H1 (cell line): Measurements from ENCODE around the gene SCYL2.

Source experiments
- ATF3 ChIP-seq: IDR thresholded peaks from 2 replicates; pipeline ENCODE4 v1.6.1; 2011; ENCODE audit warnings: low read depth, mild to moderate bottlenecking, low read length; ENCODE audit not compliant: insufficient read depth
- BCL11A ChIP-seq, 2 experiments: IDR thresholded peaks; one replicate each; pipeline ENCODE4 v1.6.1; 2011; ENCODE audit warnings: low read depth in 2 of 2, low read length in 2 of 2, mild to moderate bottlenecking in 2 of 2
- CEBPB ChIP-seq: IDR thresholded peaks from 2 replicates; pipeline ENCODE4 v1.6.1; 2012; ENCODE audit warnings: low read depth, low read length
- CTCF ChIP-seq, 3 experiments: IDR thresholded peaks; 1 replicate in 2 of 3; 2 replicates in 1 of 3; pipeline versions ENCODE4 v1.5.1 to v1.6.1; 2011; ENCODE audit warnings: low read length in 3 of 3, mild to moderate bottlenecking in 3 of 3, inconsistent platforms in 2 of 3, low read depth in 1 of 3, moderate library complexity in 1 of 3; ENCODE audit not compliant: insufficient read depth in 1 of 3; ENCODE audit errors: control extremely low read depth in 1 of 3
- EZH2 ChIP-seq: fragments of 200-600 bp; sonication (generic); IDR thresholded peaks from 2 replicates; pipeline ENCODE4 v1.7.1; 2012; ENCODE audit warnings: low read depth, mild to moderate bottlenecking, moderate library complexity, low read length, inconsistent platforms; ENCODE audit not compliant: severe bottlenecking
- NRF1 ChIP-seq: IDR thresholded peaks from 2 replicates; pipeline ENCODE4 v1.6.1; 2011; ENCODE audit warnings: mild to moderate bottlenecking, low read depth, low read length, improper control_type of control experiment
- POLR2A ChIP-seq, 2 experiments: IDR thresholded peaks; 1 replicate in 1 of 2; 2 replicates in 1 of 2; pipeline ENCODE4 v1.6.1; 2011; ENCODE audit warnings: low read depth in 2 of 2, low read length in 2 of 2, mild to moderate bottlenecking in 2 of 2; ENCODE audit errors: control extremely low read depth in 1 of 2

GRCh38 chr12:100376161-100376560 is 109.2 kb downstream of the SCYL2 start:
- no peak for TF ChIP-seq CEBPB
- TF ChIP-seq EZH2 = no peak
- TF ChIP-seq NRF1 = no peak
- TF ChIP-seq ATF3 = no peak
- no peak for TF ChIP-seq CTCF (IDR thresholded peaks at IDR 0.05; ENCODE audit: control extremely low read depth in 1 of 3, insufficient read depth in 1 of 3, low read depth in 1 of 3, low read length in 3 of 3)
- TF ChIP-seq BCL11A (IDR thresholded peaks at IDR 0.05; ENCODE audit: low read depth in 2 of 2, low read length in 2 of 2) = no peak
- TF ChIP-seq POLR2A (IDR thresholded peaks at IDR 0.05; ENCODE audit: control extremely low read depth in 1 of 2, low read depth in 2 of 2, low read length in 2 of 2) = no peak
